HS-27A (cell line): ENCODE results near the gene ZNF574.

Experiments used
- DNase-seq: peaks from one replicate; pipeline ENCODE4 v3.0.0-alpha.2; 2012; ENCODE audit warnings: low read depth, missing footprints

The ZNF574 gene

GRCh38 chr19:42124386-42124901 lies 48.5 kb downstream of the ZNF574 start:
- DNase-seq = no peak

- DNase-seq = no peak
Observed at GRCh38 chr19:42125536-42125935, 49.6 kb downstream of the ZNF574 start.

- DNase-seq = no peak
Observed at GRCh38 chr19:42126574-42126973, 50.6 kb downstream of the ZNF574 start.

GRCh38 chr19:42129399-42130253 lies 53.7 kb downstream of the ZNF574 start:
- DNase-seq = no peak

- no peak for DNase-seq
Observed at GRCh38 chr19:42130254-42130573, 54.2 kb downstream of the ZNF574 start.
